NCI-H460 (cell line): ENCODE results near the gene SERPINB5. TPM values are rescaled to one million over a fixed set of nuclear protein-coding genes. Genes with fewer than 3 reads are reported as not detected.

Experiments used
- DNase-seq: peaks from one replicate; pipeline ENCODE4 v3.0.0-alpha.2; 2016; ENCODE audit warnings: low read depth; ENCODE audit errors: extremely low read depth
- total RNA-seq: library from RNA; depleted of rRNA; stranded (reverse); fragments of >200 nt; shearing (Covaris generic); gene quantifications from 2 replicates; pipeline ENCODE4 v1.2.3, GENCODE V29; 2014; rRNA removed

Gene SERPINB5
- total RNA-seq, 1 experiment from 2014 or later: 64.9 TPM

- DNase-seq: peak; percentile 81
Observed at GRCh38 chr18:63518178-63519012, 41.6 kb downstream of the SERPINB5 start.

GRCh38 chr18:63520053-63520685 lies 43.4 kb downstream of the SERPINB5 start:
- DNase-seq: no peak

GRCh38 chr18:63523660-63524059 lies 46.9 kb downstream of the SERPINB5 start:
- DNase-seq: no peak

GRCh38 chr18:63527251-63527650 lies 50.5 kb downstream of the SERPINB5 start:
- DNase-seq: no peak

- DNase-seq: no peak
Observed at GRCh38 chr18:63528863-63529492, 52.2 kb downstream of the SERPINB5 start.

- no peak for DNase-seq
Observed at GRCh38 chr18:63532471-63532870, 55.7 kb downstream of the SERPINB5 start.

GRCh38 chr18:63534615-63535014 lies 57.9 kb downstream of the SERPINB5 start:
- no peak for DNase-seq

GRCh38 chr18:63539904-63540510 lies 63.2 kb downstream of the SERPINB5 start:
- DNase-seq: no peak

GRCh38 chr18:63542069-63542468 lies 65.3 kb downstream of the SERPINB5 start, which contains the start of gene SERPINB12:
Gene SERPINB12, plus strand, starts transcription at chr18:63542369. Its CDS starts 13,791 bp downstream, at chr18:63556160.
- no peak for DNase-seq

- no peak for DNase-seq
Observed at GRCh38 chr18:63544017-63544416, 67.3 kb downstream of the SERPINB5 start.

- DNase-seq: no peak
Observed at GRCh38 chr18:63545000-63545399, 68.2 kb downstream of the SERPINB5 start.

GRCh38 chr18:63550068-63550467 lies 73.3 kb downstream of the SERPINB5 start:
- DNase-seq: no peak

- no peak for DNase-seq
Observed at GRCh38 chr18:63551769-63552168, 75.0 kb downstream of the SERPINB5 start.

GRCh38 chr18:63552581-63552980 lies 75.8 kb downstream of the SERPINB5 start:
- no peak for DNase-seq

- DNase-seq: no peak
Observed at GRCh38 chr18:63553081-63553480, 76.3 kb downstream of the SERPINB5 start.

Other genes with a start within 250 kb of the SERPINB5 start
- 12.2 and 12.3 TPM in 2 replicates for gene BCL2, start 157.2 kb upstream of the SERPINB5 start, total RNA-seq
- 29.8 and 30.7 TPM in 2 replicates for gene KDSR, start 109.8 kb upstream of the SERPINB5 start, total RNA-seq
- 38.4 and 39.6 TPM in 2 replicates for gene VPS4B, start 54.5 kb upstream of the SERPINB5 start, total RNA-seq
- gene SERPINB12, start 65.4 kb downstream of the SERPINB5 start, total RNA-seq: not detected in 2 replicates
- gene SERPINB13, start 110.4 kb downstream of the SERPINB5 start, total RNA-seq: not detected in 2 replicates
- not detected in 2 replicates for gene SERPINB4, start 167.3 kb downstream of the SERPINB5 start, total RNA-seq
- 0.15 and 0.23 TPM in 2 replicates for gene SERPINB3, start 184.9 kb downstream of the SERPINB5 start, total RNA-seq
- gene SERPINB11, start 226.0 kb downstream of the SERPINB5 start, total RNA-seq: 107 and 126 TPM in 2 replicates